ENCODE measurements around the gene GALNT2.

The GALNT2 gene

GRCh38 chr1:230122366-230123279 lies 55.6 kb downstream of the GALNT2 start:
- H3K27me3 ChIP-seq (ENCODE audit: insufficient read depth, poor library complexity, severe bottlenecking) = no peaks in the 10 kb centered on the region
- DNase-seq (ENCODE audit: low read depth in 1 of 2, low spot score in 1 of 2) = no peak
- no peak overlapping the region for H3K4me3 ChIP-seq (replicated peaks; ENCODE audit: insufficient read depth, low read length)
- H3K27ac ChIP-seq (replicated peaks) = no peak overlapping the region
- no peak for TF ChIP-seq CTCF (IDR thresholded peaks at IDR 0.05; ENCODE audit: insufficient read depth, low read length)
- TF ChIP-seq POLR2AphosphoS5 (IDR thresholded peaks at IDR 0.05; ENCODE audit: low read depth) = no peak
- TF ChIP-seq REST (IDR thresholded peaks at IDR 0.05; ENCODE audit: insufficient replicate concordance, low read depth) = no peak
- TF ChIP-seq GABPA (IDR thresholded peaks at IDR 0.05; ENCODE audit: low read depth) = no peak
- no peak for TF ChIP-seq SPI1 (IDR thresholded peaks at IDR 0.05; ENCODE audit: borderline replicate concordance, low read depth)

GRCh38 chr1:230123280-230124185 lies 56.5 kb downstream of the GALNT2 start:
- TF ChIP-seq CTCF (IDR thresholded peaks at IDR 0.05; ENCODE audit: insufficient read depth, low read length) = no peak
- no peak for TF ChIP-seq POLR2AphosphoS5 (IDR thresholded peaks at IDR 0.05; ENCODE audit: low read depth)
- TF ChIP-seq REST (IDR thresholded peaks at IDR 0.05; ENCODE audit: insufficient replicate concordance, low read depth) = no peak
- TF ChIP-seq GABPA (IDR thresholded peaks at IDR 0.05; ENCODE audit: low read depth) = no peak
- TF ChIP-seq SPI1 (IDR thresholded peaks at IDR 0.05; ENCODE audit: borderline replicate concordance, low read depth) = no peak
- no peak overlapping the region for H3K27ac ChIP-seq (replicated peaks)
- H3K4me3 ChIP-seq (replicated peaks; ENCODE audit: insufficient read depth, low read length) = no peak overlapping the region
- no peaks in the 10 kb centered on the region for H3K27me3 ChIP-seq (ENCODE audit: insufficient read depth, poor library complexity, severe bottlenecking)
- DNase-seq (ENCODE audit: low read depth in 1 of 2, low spot score in 1 of 2) = no peak

GRCh38 chr1:230124186-230125128 lies 57.4 kb downstream of the GALNT2 start:
- H3K4me3 ChIP-seq (replicated peaks; ENCODE audit: insufficient read depth, low read length) = no peak overlapping the region
- TF ChIP-seq GABPA (IDR thresholded peaks at IDR 0.05; ENCODE audit: low read depth) (no peak), REST (IDR thresholded peaks at IDR 0.05; ENCODE audit: insufficient replicate concordance, low read depth) (no peak), CTCF (IDR thresholded peaks at IDR 0.05; ENCODE audit: insufficient read depth, low read length) (no peak), SPI1 (IDR thresholded peaks at IDR 0.05; ENCODE audit: borderline replicate concordance, low read depth) (no peak), POLR2AphosphoS5 (IDR thresholded peaks at IDR 0.05; ENCODE audit: low read depth) (no peak)
- H3K27ac ChIP-seq (replicated peaks) = no peak overlapping the region
- peak in 1 of 2 experiments; percentile 36 for DNase-seq (ENCODE audit: low read depth in 1 of 2, low spot score in 1 of 2)
- H3K27me3 ChIP-seq (ENCODE audit: insufficient read depth, poor library complexity, severe bottlenecking) = no peaks in the 10 kb centered on the region
